Measurements from ENCODE around the gene GAPDHS.

Gene GAPDHS

GRCh38 chr19:35558400-35559280, 25.4 kb downstream of the GAPDHS start:
- DNase-seq: no peak

GRCh38 chr19:35559281-35559659, 26.0 kb downstream of the GAPDHS start:
- DNase-seq: no peak

GRCh38 chr19:35559781-35560180, 26.5 kb downstream of the GAPDHS start:
- DNase-seq: no peak

GRCh38 chr19:35560271-35560670, 27.0 kb downstream of the GAPDHS start:
- DNase-seq: no peak

- DNase-seq: no peak
Observed at GRCh38 chr19:35560677-35561076, 27.4 kb downstream of the GAPDHS start.

GRCh38 chr19:35561436-35561835, 28.2 kb downstream of the GAPDHS start:
- DNase-seq: no peak

GRCh38 chr19:35562336-35562735, 29.1 kb downstream of the GAPDHS start:
- DNase-seq: no peak

GRCh38 chr19:35562776-35563175, 29.5 kb downstream of the GAPDHS start:
- no peak for DNase-seq

- no peak for DNase-seq
Observed at GRCh38 chr19:35563207-35563829, 30.1 kb downstream of the GAPDHS start, which contains the start of gene ATP4A. ATP4A (minus strand) TSS chr19:35563658; CDS start chr19:35563629, 29 bp downstream.

GRCh38 chr19:35565016-35565856, 32.0 kb downstream of the GAPDHS start:
- DNase-seq: no peak

- no peak for DNase-seq
Observed at GRCh38 chr19:35566738-35567137, 33.5 kb downstream of the GAPDHS start.

GRCh38 chr19:35569281-35569781, 36.1 kb downstream of the GAPDHS start:
- no peak for DNase-seq

GRCh38 chr19:35571406-35571965, 38.2 kb downstream of the GAPDHS start:
- no peak for DNase-seq

GRCh38 chr19:35577918-35578317, 44.7 kb downstream of the GAPDHS start:
- no peak for DNase-seq

- no peak for DNase-seq
Observed at GRCh38 chr19:35578707-35579106, 45.5 kb downstream of the GAPDHS start.

- DNase-seq: no peak
Observed at GRCh38 chr19:35582760-35583159, 49.5 kb downstream of the GAPDHS start.

GRCh38 chr19:35585848-35586247, 52.6 kb downstream of the GAPDHS start, which contains the start of gene PMIS2:
PMIS2 (plus strand) TSS chr19:35586173; CDS start chr19:35586260, 87 bp downstream.
- peak; percentile 8 for DNase-seq

- DNase-seq: no peak
Observed at GRCh38 chr19:35587321-35587720, 54.1 kb downstream of the GAPDHS start.

GRCh38 chr19:35590875-35591274, 57.6 kb downstream of the GAPDHS start:
- DNase-seq: no peak

- DNase-seq: no peak
Observed at GRCh38 chr19:35592226-35592625, 59.0 kb downstream of the GAPDHS start.
